K562 (cell line): ENCODE results near the gene SLC35E1. TPM values are rescaled to one million over a fixed set of nuclear protein-coding genes. Genes with fewer than 3 reads are reported as not detected.

Source experiments
- BCL6 ChIP-seq: fragments of 250-450 bp; sonication (Bioruptor Pico); IDR thresholded peaks from 2 replicates; pipeline ENCODE4 v1.4.0; 2020
- BHLHE40 ChIP-seq: IDR thresholded peaks from 2 replicates; pipeline ENCODE4 v1.6.1; 2011; ENCODE audit warnings: low read length, improper control_type of control experiment
- ELF2 ChIP-seq: fragments of 250-450 bp; sonication (Bioruptor Pico); IDR thresholded peaks from 2 replicates; pipeline ENCODE4 v1.5.0; 2021; ENCODE audit warnings: mild to moderate bottlenecking
- ELK1 ChIP-seq: sonication (generic); formaldehyde crosslinking; IDR thresholded peaks from 2 replicates; pipeline ENCODE4 v1.8.1; 2022; ENCODE audit warnings: missing genetic modification reagents
- EP300 ChIP-seq: IDR thresholded peaks from 2 replicates; pipeline ENCODE4 v1.6.1; 2012; ENCODE audit warnings: low read length, improper control_type of control experiment
- ETS1 ChIP-seq: conservative IDR thresholded peaks from 2 replicates; pipeline ENCODE4 v1.6.1; 2011; ENCODE audit warnings: low read depth, mild to moderate bottlenecking, low read length; ENCODE audit not compliant: control insufficient read depth
- FOXA1 ChIP-seq: fragments of 450-650 bp; IDR thresholded peaks from 2 replicates; pipeline ENCODE4 v1.6.1; 2016; ENCODE audit warnings: mild to moderate bottlenecking, borderline replicate concordance
- FOXM1 ChIP-seq, 2 experiments: fragments of 450-650 bp in 1 of 2; sonication (generic) in 1 of 2; formaldehyde crosslinking in 1 of 2; IDR thresholded peaks; 2 replicates each; pipeline versions ENCODE4 v1.6.1 to v1.9.0; 2017 to 2022; ENCODE audit warnings: low read depth in 2 of 2, mild to moderate bottlenecking in 2 of 2, missing genetic modification reagents in 1 of 2, moderate library complexity in 1 of 2
- HDAC3 ChIP-seq: fragments of 450-650 bp; IDR thresholded peaks from 2 replicates; pipeline ENCODE4 v1.6.1; 2018; ENCODE audit warnings: borderline replicate concordance, mild to moderate bottlenecking, moderate library complexity; ENCODE audit not compliant: partially characterized antibody
- KAT8 ChIP-seq: fragments of 450-650 bp; IDR thresholded peaks from 2 replicates; pipeline ENCODE4 v1.6.1; 2016; ENCODE audit warnings: low read depth, mild to moderate bottlenecking
- MTA3 ChIP-seq: fragments of 450-650 bp; formaldehyde crosslinking; IDR thresholded peaks from 2 replicates; pipeline ENCODE4 v1.6.1; 2017; ENCODE audit warnings: mild to moderate bottlenecking, borderline replicate concordance
- MXI1 ChIP-seq: IDR thresholded peaks from 2 replicates; pipeline ENCODE4 v1.6.1; 2011; ENCODE audit warnings: low read depth, mild to moderate bottlenecking, improper control_type of control experiment, low read length
- MYC ChIP-seq, 2 experiments: fragments of 250-450 bp in 1 of 2; sonication (Bioruptor Pico) in 1 of 2; IDR thresholded peaks; 2 replicates each; pipeline versions ENCODE4 v1.5.1 to v1.6.1; 2012 to 2021; ENCODE audit warnings: low read depth in 2 of 2, borderline replicate concordance in 1 of 2, improper control_type of control experiment in 1 of 2, low read length in 1 of 2, mild to moderate bottlenecking in 1 of 2, moderate library complexity in 1 of 2
- NELFE ChIP-seq: IDR thresholded peaks from 2 replicates; pipeline ENCODE4 v1.6.1; 2011; ENCODE audit warnings: mild to moderate bottlenecking; ENCODE audit not compliant: insufficient read depth, insufficient read length
- NR0B1 ChIP-seq: fragments of 450-650 bp; IDR thresholded peaks from one replicate; pipeline ENCODE4 v1.6.1; 2018; ENCODE audit warnings: mild to moderate bottlenecking, moderate library complexity; ENCODE audit not compliant: partially characterized antibody
- SMC3 ChIP-seq: conservative IDR thresholded peaks from 2 replicates; pipeline ENCODE4 v1.6.1; 2011; ENCODE audit warnings: low read depth, low read length, improper control_type of control experiment; ENCODE audit not compliant: insufficient read depth
- ZBTB7A ChIP-seq: IDR thresholded peaks from 2 replicates; pipeline ENCODE4 v1.6.1; 2011; ENCODE audit warnings: low read depth, mild to moderate bottlenecking, low read length, moderate library complexity, borderline replicate concordance; ENCODE audit not compliant: control insufficient read depth
- ZNF280B ChIP-seq: fragments of 250-450 bp; sonication (Bioruptor Pico); IDR thresholded peaks from 2 replicates; pipeline ENCODE4 v1.5.1; 2021; ENCODE audit warnings: mild to moderate bottlenecking
- ZNF584 ChIP-seq: fragments of 200-800 bp; sonication (Bioruptor generic); IDR thresholded peaks from 2 replicates; pipeline ENCODE4 v1.6.1; 2016; ENCODE audit warnings: low read depth, mild to moderate bottlenecking, missing genetic modification characterization, missing compliant biosample characterization
- ZNF766 ChIP-seq: fragments of 200-800 bp; sonication (Bioruptor generic); conservative IDR thresholded peaks from 2 replicates; pipeline ENCODE4 v1.6.1; 2016; ENCODE audit warnings: missing genetic modification characterization, missing compliant biosample characterization
- polyA plus RNA-seq, 8 experiments: library from polyadenylated mRNA; depleted of rRNA in 4 of 8; stranded (reverse) in 5 of 8; unstranded in 3 of 8; fragments of >200 nt; fragmentation: Nextera tagmentation in 2 of 8; fragmentation: Illumina TruSeq in 1 of 8; extraction: Ambion mirVana in 2 of 8; extraction: Trizol in 1 of 8; gene quantifications; 2 replicates each; pipeline versions ENCODE4 v1.2.1 to v1.2.3, GENCODE V29; 2011 to 2014; ENCODE audit warnings: inconsistent platforms in 1 of 8, missing spikeins in 1 of 8
- total RNA-seq, 7 experiments: library from RNA; depleted of rRNA in 6 of 7; stranded (reverse); fragments of >200 nt in 6 of 7; fragmentation: Illumina TruSeq in 2 of 7; extraction: Trizol in 2 of 7; gene quantifications; 2 replicates each; pipeline versions ENCODE4 v1.2.1 to v1.2.3, GENCODE V29; 2011 to 2021; ENCODE audit warnings: low replicate concordance in 1 of 7

The SLC35E1 gene
- total and polyA plus RNA-seq, 9 of the 15 experiments (the other 6 are each of a cell fraction or from before 2014, with no cell fraction given): 15.0 to 40.1 (median 25.7) TPM

GRCh38 chr19:16572332-16573211, at the start of gene SLC35E1 (continued):
- TF ChIP-seq KAT8: no peak
- TF ChIP-seq EP300: peak; percentile 41; the same call in 1 of the 2 replicates
- no peak for TF ChIP-seq FOXA1
- TF ChIP-seq MYC (IDR thresholded peaks at IDR 0.05; ENCODE audit: low read depth, low read length): peak; percentile 77
- TF ChIP-seq MYC (CRISPR knock-in tag; IDR thresholded peaks at IDR 0.05; ENCODE audit: borderline replicate concordance, low read depth): no peak
- no peak for TF ChIP-seq SMC3
- no peak for TF ChIP-seq BCL6 (CRISPR knock-in tag)
- no peak for TF ChIP-seq ZNF766 (CRISPR knock-in tag)
- no peak for TF ChIP-seq NELFE
- TF ChIP-seq ZBTB7A: no peak
- peak; percentile 37; the same call in 1 of the 2 replicates for TF ChIP-seq MXI1
- no peak for TF ChIP-seq HDAC3
- no peak for TF ChIP-seq FOXM1 (IDR thresholded peaks at IDR 0.05; ENCODE audit: low read depth)
- no peak for TF ChIP-seq FOXM1 (CRISPR knock-in tag; IDR thresholded peaks at IDR 0.05; ENCODE audit: low read depth)
- TF ChIP-seq ELK1: no peak
- TF ChIP-seq MTA3: peak; percentile 50; the same call in 1 of the 2 replicates
- no peak for TF ChIP-seq NR0B1
- peak; percentile 71 for TF ChIP-seq ETS1
- peak; percentile 89 for TF ChIP-seq ELF2 (CRISPR knock-in tag)
- peak; percentile 32; the same call in 1 of the 2 replicates for TF ChIP-seq BHLHE40
- TF ChIP-seq ZNF280B (CRISPR knock-in tag): no peak
- TF ChIP-seq ZNF584: no peak
